GM21576 (cell line): ENCODE data around the gene RNF144A.

ENCODE experiments used
- ATAC-seq: cut with Tn5 transposase; IDR thresholded peaks from one replicate; pipeline ENCODE4 v1.9.1; 2021; ENCODE audit warnings: mild to moderate bottlenecking, moderate library complexity; ENCODE audit not compliant: unreplicated experiment

The RNF144A gene

DNA sequence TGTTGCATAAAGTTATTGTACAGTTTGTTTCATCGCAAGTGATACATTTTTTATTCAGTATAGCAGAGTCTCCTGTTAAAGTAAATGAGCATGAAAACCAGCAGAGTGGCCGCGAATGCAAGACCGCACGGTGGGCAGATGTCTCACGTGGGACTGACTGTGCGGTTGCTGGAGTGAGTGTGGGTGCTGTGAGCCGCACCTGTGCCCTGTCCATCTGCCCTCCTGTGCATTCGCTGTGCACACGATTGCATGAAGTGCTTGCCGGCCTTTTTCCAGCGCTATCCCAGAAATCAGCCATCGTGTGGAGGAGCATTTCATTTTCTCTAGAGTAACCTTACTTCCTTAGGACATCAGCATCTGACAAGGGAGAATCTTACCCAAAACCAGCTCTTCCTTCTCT, 118.7 kb downstream of the RNF144A start:
- ATAC-seq, result no peak

DNA sequence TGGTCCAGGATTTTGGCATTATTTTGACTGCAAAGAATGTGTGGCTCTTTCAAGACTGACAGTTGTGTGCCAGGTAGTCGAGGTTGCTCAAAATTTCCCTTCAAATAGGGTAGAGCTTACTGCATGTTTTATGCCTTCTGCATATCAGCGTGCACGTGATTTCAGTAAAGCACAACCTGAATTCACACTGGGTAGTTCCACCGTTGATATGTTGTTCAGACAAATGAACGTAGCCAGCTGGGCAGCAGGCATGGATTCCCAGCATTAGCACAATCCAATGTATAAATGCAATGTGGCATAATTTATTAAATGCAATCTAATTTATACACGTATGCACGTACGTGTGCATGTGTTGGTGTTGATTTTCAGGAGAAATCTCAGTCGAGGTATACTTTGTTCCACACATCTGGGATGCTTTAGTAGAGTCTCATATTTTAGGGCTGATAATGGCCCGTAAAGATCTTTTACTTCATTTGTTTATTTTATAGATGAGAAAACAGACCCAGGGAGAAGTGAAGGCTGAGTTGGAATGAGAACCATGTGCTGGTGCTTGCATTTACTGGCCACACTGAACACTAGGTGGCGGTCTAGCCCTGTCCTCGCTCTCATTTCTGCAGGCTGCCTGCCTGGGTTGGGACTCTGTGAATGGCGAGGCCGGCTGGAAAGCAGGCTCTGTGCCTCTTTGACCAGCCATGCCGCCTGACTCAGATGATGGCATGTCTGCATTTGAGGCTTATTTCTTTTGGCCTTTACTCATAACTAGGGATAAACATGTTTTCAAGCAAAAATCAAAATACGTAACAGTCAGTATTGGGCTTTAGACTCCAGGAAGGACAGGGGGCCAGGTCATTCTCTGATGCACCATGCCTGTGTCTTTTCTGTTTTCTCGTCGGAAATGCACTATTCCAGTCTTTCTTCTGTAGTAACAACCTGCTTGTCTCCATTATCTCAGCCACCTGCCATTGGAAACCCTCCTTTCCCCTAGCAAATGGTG, 120.4 kb downstream of the RNF144A start:
- ATAC-seq, result peak; percentile 83

DNA sequence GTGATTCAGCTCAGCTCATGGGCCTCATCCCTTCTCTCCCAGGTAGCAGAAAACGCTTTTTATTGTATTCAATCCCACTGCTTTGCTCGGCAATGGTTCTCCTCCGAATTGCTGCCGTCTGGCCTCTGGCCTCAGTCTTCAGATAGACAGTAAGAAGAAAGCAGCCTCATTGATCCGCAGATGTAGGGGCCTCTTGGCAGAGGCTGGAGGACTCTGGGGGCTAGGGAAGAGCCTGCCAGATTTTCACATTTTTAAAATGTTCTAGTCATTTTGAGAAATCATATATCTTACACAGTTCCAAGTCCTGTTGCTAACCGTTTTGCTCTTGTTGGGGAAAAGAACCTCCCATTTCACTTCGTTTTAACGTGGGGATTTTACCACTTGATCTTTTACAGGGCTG, 123.3 kb downstream of the RNF144A start:
- no peak for ATAC-seq

DNA sequence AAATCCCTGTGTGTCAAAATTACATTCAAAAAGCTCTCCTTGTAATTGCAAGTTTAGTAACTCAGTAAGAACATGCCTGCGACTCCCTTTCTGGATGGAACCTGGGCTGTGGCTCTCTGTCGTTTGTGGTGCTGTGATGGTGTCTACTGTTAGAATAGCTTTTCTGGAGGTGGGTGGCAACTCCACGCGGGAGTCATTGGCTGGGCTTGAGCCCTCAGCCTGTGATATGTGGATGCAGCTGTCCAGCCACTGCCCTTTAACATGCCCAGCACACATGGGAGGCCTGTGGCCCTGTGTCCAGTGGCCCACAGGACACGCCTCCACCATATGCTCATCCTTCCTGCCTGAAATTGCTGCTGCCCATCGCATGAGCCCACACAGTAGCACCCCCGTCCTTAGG, 124.2 kb downstream of the RNF144A start:
- ATAC-seq, result no peak

DNA sequence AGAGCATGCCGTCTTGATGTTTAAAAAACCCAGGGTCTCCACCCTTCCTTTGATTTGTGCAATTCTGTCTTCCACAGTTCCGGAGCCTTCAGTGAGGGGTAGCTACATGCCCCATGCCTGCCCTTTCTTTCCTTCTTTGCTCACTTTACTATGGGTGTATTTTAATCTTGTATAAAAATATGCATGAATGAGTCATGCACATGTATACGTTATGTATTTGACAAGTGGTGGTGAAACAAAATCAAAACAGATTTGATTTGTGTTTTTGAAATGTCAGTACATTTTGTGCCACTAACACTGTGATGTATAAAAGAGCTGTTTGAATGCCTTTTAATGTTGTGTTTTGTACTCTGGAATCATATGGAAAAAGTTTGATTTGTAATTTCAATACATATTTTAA, 126.5 kb downstream of the RNF144A start:
- no peak for ATAC-seq

DNA sequence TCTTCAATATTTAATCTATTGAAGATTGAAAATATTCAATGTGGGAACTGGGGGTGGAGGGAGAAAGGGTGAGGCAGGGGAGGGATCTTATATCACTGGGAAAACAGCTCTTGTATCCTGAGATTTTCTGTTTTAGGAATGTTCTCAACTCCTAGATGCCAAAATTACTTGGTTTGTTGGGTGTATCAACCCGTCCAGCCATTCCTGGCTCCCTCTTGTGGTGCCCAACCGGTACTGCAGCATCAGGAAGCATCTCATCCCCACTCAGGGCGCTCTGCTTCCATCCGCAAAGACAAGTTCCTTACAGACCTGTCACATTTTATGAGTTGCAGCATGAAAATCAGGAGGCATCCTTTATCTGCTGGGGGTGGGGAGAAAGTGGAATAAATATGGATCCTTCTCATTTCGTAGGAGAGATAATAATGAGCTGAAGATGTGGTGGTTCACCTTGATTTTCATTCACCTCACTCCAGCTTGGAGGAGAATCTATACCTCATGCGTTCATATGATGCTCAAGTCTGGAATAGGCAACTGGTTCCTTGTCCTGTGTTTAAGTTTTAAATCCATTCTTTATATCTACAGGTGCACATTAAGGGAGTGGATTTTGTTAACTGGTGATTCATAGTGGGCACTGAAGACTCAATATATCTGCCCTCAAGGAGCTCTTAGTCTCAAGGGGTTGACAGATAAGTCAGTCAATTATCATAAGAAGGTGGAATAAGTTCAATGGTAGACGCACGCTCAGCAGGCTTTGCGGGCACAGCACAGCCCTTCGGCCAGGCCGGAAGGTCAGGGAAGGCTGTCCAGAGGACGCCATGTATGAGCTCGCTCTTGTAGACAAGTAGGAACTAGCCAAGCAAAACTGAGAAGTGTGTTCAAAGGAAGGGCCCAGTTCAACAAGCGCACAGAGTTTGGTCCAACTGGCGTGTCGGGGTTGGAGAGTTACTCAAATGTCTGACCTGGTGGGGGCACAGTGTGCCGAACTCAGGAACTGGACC, 127.3 kb downstream of the RNF144A start:
- ATAC-seq, result no peak

DNA sequence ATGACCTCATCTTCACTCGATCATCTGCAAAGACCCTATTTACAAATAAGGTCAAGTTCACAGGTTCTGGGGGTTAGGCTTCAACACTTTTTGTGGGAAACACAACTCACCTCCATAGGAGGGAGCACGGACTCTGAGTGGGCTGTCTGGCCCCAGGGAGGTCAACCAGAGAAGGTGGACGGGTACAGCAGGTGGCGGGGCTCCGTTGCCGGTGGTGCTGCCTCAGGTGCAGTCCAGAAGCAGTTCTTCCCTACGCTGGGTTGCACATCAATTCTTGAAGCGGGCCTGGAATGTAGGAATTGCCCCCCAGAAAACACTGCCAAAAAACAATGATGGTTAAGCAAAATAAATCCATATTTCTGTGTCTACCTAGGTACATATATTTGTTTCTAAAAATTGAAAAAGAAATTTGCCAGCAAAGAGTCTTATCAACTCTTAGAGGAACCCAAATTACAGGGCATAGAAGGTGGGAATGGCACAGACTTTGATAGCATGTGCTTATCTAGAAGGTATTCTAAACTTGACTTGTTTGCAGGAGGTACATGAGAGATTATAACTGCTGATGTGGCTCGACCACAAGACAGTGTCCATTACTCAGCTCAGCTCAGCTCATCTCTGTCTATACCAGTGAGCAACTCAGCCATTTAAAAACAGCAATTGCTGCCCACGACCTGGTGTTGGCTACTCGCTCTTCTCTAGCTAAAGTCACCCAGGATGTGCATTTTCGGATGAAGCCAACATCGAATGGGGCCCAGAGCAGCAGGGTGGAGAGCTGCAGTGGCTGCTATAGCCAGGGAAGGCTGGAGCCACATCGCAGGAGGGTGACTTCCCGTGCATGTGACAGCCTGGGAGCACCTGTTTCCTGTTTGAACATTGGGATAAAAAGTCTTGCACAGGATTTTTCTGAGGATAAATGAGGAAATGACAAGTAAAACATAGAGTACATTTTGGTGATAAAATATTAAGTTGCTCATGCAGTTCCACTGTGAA, 128.7 kb downstream of the RNF144A start:
- no peak for ATAC-seq

DNA sequence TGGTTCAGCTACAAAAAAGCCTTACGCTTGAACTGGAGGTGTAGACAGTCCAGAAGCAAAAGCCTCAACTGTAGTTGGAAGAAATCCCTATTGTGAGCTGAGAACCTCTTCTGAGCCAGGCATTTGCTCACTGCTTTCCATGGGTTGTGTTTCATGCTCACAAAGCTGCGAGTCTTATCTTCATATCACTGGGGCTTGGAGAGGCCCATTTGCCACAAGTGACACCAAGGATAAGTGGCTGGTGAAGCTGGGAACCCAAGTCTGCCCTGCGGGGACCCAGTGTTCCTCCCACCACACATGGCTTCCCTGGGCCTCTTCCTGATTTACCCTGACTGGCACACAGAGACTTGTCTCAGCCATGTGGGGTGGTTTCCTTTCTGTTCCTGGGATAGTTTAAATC, 130.4 kb downstream of the RNF144A start:
- no peak for ATAC-seq

DNA sequence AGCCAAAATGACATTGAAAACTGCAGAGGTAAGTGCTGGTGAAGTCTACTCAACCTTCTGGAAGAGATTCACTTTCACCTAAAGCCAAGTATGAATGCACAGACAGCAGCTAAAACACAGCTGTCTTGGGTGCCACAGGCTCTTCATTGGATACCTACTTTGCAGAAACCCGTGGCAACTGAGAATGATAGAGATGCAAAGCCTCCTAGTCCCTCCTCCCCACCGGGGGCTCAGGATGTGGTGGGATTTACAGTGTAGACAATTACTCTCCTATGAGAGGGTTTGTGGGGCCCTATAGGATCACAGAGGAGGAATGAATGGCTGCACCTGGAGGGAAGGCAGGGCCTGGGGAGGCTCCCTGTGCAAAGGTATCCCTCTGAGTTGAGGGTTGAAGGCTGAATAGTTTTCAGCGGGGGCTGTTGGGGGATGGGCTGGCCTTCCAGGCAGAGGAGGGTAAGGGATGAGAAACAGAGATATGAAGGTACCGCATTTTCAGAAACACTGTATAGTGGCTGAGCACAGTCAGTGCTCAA, 131.6 kb downstream of the RNF144A start:
- no peak for ATAC-seq

DNA sequence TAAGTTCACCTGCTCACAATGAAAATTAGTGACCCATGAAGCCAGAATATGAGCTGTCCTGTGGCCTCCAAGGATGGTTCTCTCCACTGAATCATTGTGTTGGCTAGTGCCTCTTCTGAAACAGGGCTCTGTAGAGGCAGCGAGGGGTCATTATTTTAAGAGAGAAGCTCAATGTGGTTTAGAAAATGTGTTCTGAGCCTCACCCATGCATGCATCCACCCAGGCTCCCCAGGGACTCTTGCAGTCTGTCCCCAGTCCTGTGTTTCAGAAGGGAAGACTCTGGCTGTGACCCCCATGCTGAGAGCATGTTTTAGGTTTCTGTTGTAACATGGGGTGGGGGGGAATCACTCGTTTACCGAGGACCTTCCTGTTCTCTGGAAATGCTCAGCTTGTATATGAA, 135.2 kb downstream of the RNF144A start:
- peak; percentile 86 for ATAC-seq

DNA sequence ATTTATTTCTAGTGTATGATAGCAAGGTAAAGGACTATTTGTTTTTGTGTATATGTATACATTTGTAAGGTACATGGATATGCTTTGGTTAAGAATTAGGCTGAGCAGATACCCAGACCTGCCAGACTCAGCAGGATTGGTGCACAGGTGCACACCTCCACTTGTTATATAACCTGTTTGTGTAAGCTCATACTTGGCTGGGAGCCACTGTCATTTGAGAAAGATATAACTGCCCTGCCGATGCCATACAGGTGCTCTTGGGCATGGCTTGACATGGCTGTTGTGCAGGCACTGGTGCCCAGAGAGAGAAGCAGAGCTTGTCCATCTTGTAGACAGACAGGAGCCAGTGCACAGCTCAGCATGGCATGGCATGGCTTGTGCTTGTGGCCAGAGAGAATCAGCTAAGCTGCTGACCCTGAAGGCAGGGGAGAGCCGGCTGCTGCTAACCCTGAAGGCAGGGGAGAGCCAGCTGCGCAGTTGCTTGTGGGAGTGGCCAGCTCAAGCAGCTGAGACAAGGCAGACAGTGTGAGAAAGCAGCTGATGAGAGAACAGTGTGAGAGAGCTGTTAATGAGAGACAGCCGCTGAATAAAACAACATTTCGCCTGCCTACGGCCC, 136.5 kb downstream of the RNF144A start:
- no peak for ATAC-seq

DNA sequence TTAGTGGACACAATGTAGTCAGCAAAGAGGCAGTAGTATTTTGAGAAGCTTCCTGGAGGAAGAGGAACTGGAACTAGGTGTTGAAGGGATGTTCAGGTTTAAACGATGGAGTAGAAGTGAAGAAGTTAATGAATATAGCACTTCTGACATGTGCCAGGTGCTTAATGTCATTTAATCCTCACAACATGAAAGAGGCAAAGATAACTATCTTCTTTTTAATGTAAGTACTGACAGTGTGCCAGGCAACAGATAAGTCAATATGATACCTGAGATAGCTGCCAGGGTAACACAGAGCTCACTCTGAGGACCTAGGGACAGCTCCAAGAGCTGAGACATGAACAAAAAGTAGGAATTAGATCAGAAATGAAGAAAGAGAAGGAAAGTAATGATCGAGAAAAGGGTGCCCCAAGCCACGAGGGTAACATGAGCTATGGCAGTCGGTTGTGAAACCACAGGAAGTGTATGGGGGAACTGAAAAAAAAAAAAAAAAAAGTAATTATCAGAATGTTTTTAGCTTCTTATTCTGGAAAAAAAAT, 140.7 kb downstream of the RNF144A start:
- ATAC-seq, result peak; percentile 53

DNA sequence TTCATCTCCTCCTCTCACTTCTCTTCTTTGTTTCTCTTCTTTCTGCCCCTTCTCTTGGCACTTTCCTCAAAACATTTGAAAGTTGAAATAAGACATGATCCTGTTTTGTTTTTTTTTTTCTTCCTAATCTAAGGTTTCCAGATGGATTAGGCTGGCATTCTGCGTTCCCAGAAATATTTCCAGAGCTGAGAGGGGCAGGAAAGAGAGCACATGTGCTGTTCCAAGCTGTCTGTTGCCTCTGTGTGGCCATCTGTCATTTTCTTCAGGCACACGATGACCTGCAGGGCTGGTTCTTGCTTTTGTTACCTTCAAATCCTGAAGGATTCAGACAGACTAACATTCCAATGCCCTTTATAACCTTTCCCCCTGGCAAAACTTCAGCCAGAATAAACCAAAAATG, 142.9 kb downstream of the RNF144A start:
- ATAC-seq, result no peak

DNA sequence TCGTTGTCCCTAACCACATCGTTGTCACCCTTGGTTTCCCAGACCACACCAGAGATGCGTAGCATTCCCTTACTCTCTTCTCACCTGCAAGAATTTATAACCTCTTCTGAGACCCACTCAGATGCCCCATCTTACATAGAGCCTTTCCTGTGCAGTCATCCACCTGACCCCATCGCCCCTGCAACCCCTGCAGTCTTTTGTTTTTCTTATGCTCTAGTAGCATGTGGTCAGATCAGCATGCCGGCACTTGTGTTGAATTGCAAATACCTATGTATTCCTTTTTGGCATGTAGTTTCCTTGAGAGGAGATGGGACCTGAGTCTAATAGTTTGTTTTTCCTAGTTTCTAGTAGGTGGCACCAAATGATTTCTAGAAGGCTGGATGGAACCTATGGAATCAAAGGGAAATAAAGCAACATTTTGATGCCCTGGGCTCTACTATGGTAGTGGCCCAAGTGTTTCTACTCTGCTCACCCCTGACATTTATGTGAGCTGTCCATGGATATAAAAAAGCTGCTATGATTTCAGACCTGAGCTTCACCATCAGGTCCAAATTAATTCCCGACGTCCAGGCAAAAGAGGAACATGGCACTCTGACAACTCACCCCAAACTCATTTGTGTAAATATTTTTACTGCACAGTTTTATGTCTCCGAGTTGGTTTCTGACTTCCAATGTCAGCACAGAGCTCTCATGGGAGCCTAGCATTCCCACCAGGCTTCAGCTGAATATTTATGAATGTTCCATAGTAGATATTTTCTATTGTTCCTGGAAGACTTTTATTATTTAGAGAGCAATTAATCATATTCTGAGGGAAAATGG, 143.6 kb downstream of the RNF144A start:
- ATAC-seq, result no peak

DNA sequence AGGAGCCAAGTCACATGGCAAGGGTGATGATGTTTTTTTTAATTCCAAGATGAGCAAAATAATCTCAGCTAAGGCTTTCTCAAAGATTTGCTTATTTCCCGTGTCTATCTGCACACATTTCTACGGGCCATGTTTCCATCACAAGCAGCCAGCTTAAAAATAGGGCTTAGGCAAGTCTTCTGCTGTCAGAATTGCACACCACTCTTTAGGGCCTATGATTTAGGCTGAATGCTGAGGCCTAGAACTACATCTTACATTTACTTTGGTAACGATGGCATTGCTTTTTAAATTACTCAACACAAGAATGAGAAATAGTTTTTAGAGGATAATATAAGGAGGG, 144.2 kb downstream of the RNF144A start:
- ATAC-seq, result no peak

DNA sequence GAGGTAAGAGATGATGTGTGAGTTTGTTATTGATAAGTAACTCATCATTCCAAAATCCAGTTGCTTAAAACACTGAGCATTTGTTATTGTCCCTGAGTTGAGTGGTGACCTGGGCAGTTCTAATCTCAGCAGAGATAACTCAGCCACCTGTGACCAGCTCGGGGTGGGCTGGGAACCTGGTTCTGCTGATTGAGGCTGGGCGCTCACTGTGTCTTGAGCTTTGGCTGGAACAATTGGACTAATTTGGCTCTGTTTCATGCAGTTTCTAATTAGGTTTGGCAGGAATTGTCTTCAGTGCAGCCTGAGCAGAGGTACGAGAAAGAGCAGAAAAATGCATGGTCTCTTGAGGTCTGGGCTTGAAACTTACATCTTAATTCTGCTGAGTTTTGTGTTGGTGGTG, 144.7 kb downstream of the RNF144A start:
- ATAC-seq, result no peak

DNA sequence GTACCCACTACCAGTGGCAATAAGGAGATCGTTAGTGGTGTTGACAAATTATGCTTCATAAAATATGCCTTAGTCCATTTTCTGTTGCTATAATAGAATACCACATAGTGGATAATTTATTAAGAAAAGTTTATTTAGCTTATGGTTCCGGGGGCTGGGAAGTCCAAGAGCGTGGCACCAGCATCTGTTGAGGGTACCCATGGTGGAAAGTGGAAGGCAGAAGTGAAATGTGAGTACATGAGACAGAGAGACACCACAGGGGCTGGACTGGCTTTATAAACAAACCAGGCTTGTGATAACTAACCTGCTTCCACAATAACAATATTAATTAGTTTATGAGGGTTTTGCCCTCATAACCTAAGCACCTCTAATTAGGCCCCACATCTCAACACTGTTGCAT, 146.6 kb downstream of the RNF144A start:
- no peak for ATAC-seq

DNA sequence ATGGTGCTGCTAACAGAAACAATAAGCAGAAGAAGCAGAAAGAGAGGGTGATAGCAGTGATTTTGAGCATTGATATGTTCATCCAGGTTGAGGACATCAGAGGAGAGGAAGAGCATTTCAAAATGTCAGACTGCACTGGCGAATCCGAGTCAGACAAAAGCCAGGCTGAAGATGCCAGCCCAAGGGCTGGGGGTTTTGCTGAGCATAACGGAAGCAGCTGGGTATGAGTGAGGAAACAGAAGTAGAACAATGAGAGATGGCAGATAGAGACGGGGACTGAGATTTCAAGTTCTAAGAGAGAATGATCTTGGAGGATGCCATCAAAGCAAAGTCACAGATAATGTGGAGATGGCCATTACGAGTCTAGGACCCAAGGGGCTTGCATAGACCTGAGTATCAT, 151.2 kb downstream of the RNF144A start:
- no peak for ATAC-seq

DNA sequence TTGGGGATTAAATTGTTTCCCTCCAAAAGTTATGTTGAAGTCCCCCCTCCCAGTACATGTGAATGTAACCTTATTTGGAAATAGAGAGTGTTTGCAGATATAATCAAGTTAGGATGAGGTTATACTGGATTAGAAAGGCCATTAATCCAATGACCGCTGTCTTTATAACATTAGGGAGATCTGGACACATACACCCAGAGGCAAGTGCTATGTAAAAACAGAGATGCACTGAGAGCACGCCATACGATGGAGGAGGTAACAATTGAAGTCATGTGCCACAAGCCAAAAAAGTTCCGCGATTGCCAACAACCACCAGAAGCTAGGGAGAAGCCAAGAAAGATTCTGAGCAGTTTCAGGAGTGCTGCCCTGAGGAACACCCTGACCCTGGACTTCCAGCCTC, 153.3 kb downstream of the RNF144A start:
- ATAC-seq, result no peak
